Mesenchymal stem cell (in vitro differentiated cells and primary cell): ENCODE results near the gene TRAPPC10.

ENCODE experiments used
- DNase-seq: peaks from one replicate; pipeline ENCODE4 v3.0.0-alpha.2; 2013
- H2AFZ ChIP-seq: one replicate; pipeline ENCODE4 v1.6.1; 2013; ENCODE audit warnings: low read depth, mild to moderate bottlenecking, control low read depth, inconsistent platforms, low read length, moderate library complexity
- H2AK5ac ChIP-seq: 2 replicates; pipeline ENCODE4 v1.6.1; 2013; ENCODE audit warnings: low read length, moderate library complexity, mild to moderate bottlenecking, inconsistent platforms; ENCODE audit not compliant: severe bottlenecking
- H2BK120ac ChIP-seq: one replicate; pipeline ENCODE4 v1.6.1; 2013; ENCODE audit warnings: low read depth, mild to moderate bottlenecking, inconsistent platforms, low read length, moderate library complexity
- H2BK12ac ChIP-seq, 2 experiments: one replicate each; pipeline ENCODE4 v1.6.1; 2013; ENCODE audit warnings: inconsistent platforms in 2 of 2, low read length in 2 of 2, mild to moderate bottlenecking in 2 of 2, moderate library complexity in 2 of 2, control low read depth in 1 of 2
- H2BK15ac ChIP-seq: one replicate; pipeline ENCODE4 v1.6.1; 2013; ENCODE audit warnings: mild to moderate bottlenecking, low read depth, inconsistent platforms; ENCODE audit not compliant: poor library complexity, severe bottlenecking
- H2BK5ac ChIP-seq: 2 replicates; pipeline ENCODE4 v1.6.1; 2013; ENCODE audit warnings: low read depth, mild to moderate bottlenecking, low read length, control low read depth, inconsistent platforms; ENCODE audit not compliant: poor library complexity, severe bottlenecking
- H3K14ac ChIP-seq, 2 experiments: one replicate each; pipeline ENCODE4 v1.6.1; 2013; ENCODE audit warnings: inconsistent platforms in 2 of 2, low read length in 2 of 2, control low read depth in 1 of 2, mild to moderate bottlenecking in 1 of 2, moderate library complexity in 1 of 2
- H3K18ac ChIP-seq, 2 experiments: one replicate each; pipeline ENCODE4 v1.6.1; 2013; ENCODE audit warnings: inconsistent platforms in 2 of 2, low read length in 2 of 2, control low read depth in 1 of 2, low read depth in 1 of 2, mild to moderate bottlenecking in 1 of 2
- H3K23ac ChIP-seq, 2 experiments: one replicate each; pipeline ENCODE4 v1.6.1; 2013; ENCODE audit warnings: inconsistent platforms in 2 of 2, low read length in 2 of 2, mild to moderate bottlenecking in 2 of 2, moderate library complexity in 2 of 2, control low read depth in 1 of 2
- H3K27ac ChIP-seq: 2 replicates; pipeline ENCODE4 v1.5.1; 2013; ENCODE audit warnings: mild to moderate bottlenecking, moderate library complexity, low read length, control low read depth, inconsistent platforms; ENCODE audit not compliant: poor library complexity, severe bottlenecking
- H3K27me3 ChIP-seq, 2 experiments: 2 replicates each; pipeline versions ENCODE4 v1.6.1 to v1.7.0; 2013; ENCODE audit warnings: low read length in 2 of 2, mild to moderate bottlenecking in 2 of 2, moderate library complexity in 2 of 2, control low read depth in 1 of 2, inconsistent platforms in 1 of 2; ENCODE audit not compliant: control insufficient read depth in 1 of 2, insufficient read depth in 1 of 2
- H3K36me3 ChIP-seq, 2 experiments: 2 replicates each; pipeline versions ENCODE4 v1.6.1 to v1.7.0; 2013; ENCODE audit warnings: low read length in 2 of 2, control low read depth in 1 of 2, inconsistent platforms in 1 of 2, low read depth in 1 of 2, mild to moderate bottlenecking in 1 of 2; ENCODE audit not compliant: insufficient read depth in 2 of 2, control insufficient read depth in 1 of 2
- H3K4ac ChIP-seq, 2 experiments: one replicate each; pipeline ENCODE4 v1.6.1; 2013; ENCODE audit warnings: inconsistent platforms in 2 of 2, low read length in 2 of 2, mild to moderate bottlenecking in 2 of 2, moderate library complexity in 2 of 2, control low read depth in 1 of 2, low read depth in 1 of 2
- H3K4me1 ChIP-seq: 2 replicates; pipeline ENCODE4 v1.6.1; 2013; ENCODE audit warnings: low read depth, low read length, control low read depth; ENCODE audit not compliant: control insufficient read depth, insufficient read depth
- H3K4me2 ChIP-seq: 2 replicates; pipeline ENCODE4 v1.6.1; 2013; ENCODE audit warnings: low read length, mild to moderate bottlenecking, inconsistent platforms; ENCODE audit not compliant: poor library complexity, severe bottlenecking
- H3K4me3 ChIP-seq, 2 experiments: 2 replicates each; pipeline versions ENCODE4 v1.5.1 to v1.7.0; 2013; ENCODE audit warnings: low read length in 2 of 2, mild to moderate bottlenecking in 2 of 2, control low read depth in 1 of 2, low read depth in 1 of 2; ENCODE audit not compliant: insufficient read depth in 1 of 2
- H3K79me1 ChIP-seq: replicated peaks from 2 replicates; pipeline ENCODE4 v1.6.1; 2013; ENCODE audit warnings: mild to moderate bottlenecking, control low read depth, low read length, inconsistent platforms; ENCODE audit not compliant: poor library complexity, severe bottlenecking
- H3K9ac ChIP-seq: 2 replicates; pipeline ENCODE4 v1.7.0; 2013; ENCODE audit warnings: mild to moderate bottlenecking, low read length, moderate library complexity
- H3K9me3 ChIP-seq: 2 replicates; pipeline ENCODE4 v1.7.0; 2013; ENCODE audit warnings: mild to moderate bottlenecking, low read length; ENCODE audit not compliant: control insufficient read depth
- H4K8ac ChIP-seq: one replicate; pipeline ENCODE4 v1.6.1; 2013; ENCODE audit warnings: inconsistent platforms, mild to moderate bottlenecking, low read length, moderate library complexity
- H4K91ac ChIP-seq: one replicate; pipeline ENCODE4 v1.6.1; 2013; ENCODE audit warnings: mild to moderate bottlenecking, low read length, inconsistent platforms
- WGBS: methylation state at CpG from one replicate; pipeline ENCODE4 v1.1.7; 2013; ENCODE audit warnings: mixed read lengths; 5-methylcytosine and 5-hydroxymethylcytosine counted together

Gene TRAPPC10

GRCh38 chr21:44071359-44072104, 59.4 kb downstream of the TRAPPC10 start:
- no peak overlapping the region for H3K4me3 ChIP-seq
- H2BK12ac ChIP-seq, result no peak overlapping the region
- peaks cover 46 to 62% of the 10 kb centered on the region in 2 experiments for H3K36me3 ChIP-seq
- H3K18ac ChIP-seq, result no peak overlapping the region
- H3K9me3 ChIP-seq, result no peaks in the 10 kb centered on the region
- H3K9ac ChIP-seq, result no peak overlapping the region
- no peak overlapping the region for H4K8ac ChIP-seq
- DNase-seq, result no peak
- no peak overlapping the region for H2AK5ac ChIP-seq
- H3K27ac ChIP-seq, result no peak overlapping the region
- H2BK15ac ChIP-seq, result no peak overlapping the region
- no peak overlapping the region for H2AFZ ChIP-seq
- H3K4ac ChIP-seq, result no peak overlapping the region
- H3K79me1 ChIP-seq, result peaks cover 49% of the 10 kb centered on the region
- H2BK120ac ChIP-seq, result no peak overlapping the region
- no peak overlapping the region for H3K14ac ChIP-seq
- H3K23ac ChIP-seq, result no peak overlapping the region
- H3K4me2 ChIP-seq, result no peak overlapping the region
- H2BK5ac ChIP-seq, result no peak overlapping the region
- no peak overlapping the region for H4K91ac ChIP-seq
- H3K27me3 ChIP-seq, result no peaks in the 10 kb centered on the region
- 89% methylated on average over 12 of the region's 15 CpGs for WGBS
- peaks cover 3% of the 10 kb centered on the region for H3K4me1 ChIP-seq

DNA sequence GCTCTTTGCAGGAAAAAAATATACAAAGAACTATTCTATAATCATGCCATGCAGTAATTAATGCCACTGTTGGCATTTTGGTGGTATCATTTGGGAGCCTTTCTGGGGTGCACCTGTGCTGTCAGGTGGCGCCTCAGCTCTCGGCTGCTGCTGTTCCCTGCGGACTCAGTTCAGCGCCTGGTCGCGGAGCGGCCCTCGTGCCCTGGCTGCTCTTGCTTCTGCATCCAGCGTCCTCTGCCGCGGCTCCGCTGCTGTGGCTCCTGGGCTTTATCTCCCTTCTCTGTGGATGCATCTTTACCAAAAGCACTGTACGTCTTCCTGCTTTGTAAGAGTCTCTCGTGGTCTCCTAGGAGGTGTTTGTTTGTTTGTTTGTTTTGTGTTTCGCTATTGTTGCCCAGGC, 60.0 kb downstream of the TRAPPC10 start:
- H3K4me2 ChIP-seq, result no peak overlapping the region
- no peak overlapping the region for H2BK120ac ChIP-seq
- H3K4me1 ChIP-seq, result peaks cover 2% of the 10 kb centered on the region
- H3K4ac ChIP-seq, result no peak overlapping the region
- H2BK15ac ChIP-seq, result no peak overlapping the region
- H3K23ac ChIP-seq, result no peak overlapping the region
- no peak overlapping the region for H3K27ac ChIP-seq
- peaks cover 48% of the 10 kb centered on the region for H3K79me1 ChIP-seq
- H3K18ac ChIP-seq, result no peak overlapping the region
- H2AFZ ChIP-seq, result no peak overlapping the region
- H3K36me3 ChIP-seq, result peaks cover 43 to 65% of the 10 kb centered on the region in 2 experiments
- no peak overlapping the region for H2BK12ac ChIP-seq
- H3K27me3 ChIP-seq, result no peaks in the 10 kb centered on the region
- WGBS, result 98% methylated on average over 15 of the region's 15 CpGs
- no peak overlapping the region for H2AK5ac ChIP-seq
- H3K9ac ChIP-seq, result no peak overlapping the region
- no peak overlapping the region for H3K14ac ChIP-seq
- H4K91ac ChIP-seq, result no peak overlapping the region
- DNase-seq, result no peak
- H2BK5ac ChIP-seq, result no peak overlapping the region
- no peak overlapping the region for H4K8ac ChIP-seq
- H3K4me3 ChIP-seq, result no peak overlapping the region
- H3K9me3 ChIP-seq, result no peaks in the 10 kb centered on the region

DNA sequence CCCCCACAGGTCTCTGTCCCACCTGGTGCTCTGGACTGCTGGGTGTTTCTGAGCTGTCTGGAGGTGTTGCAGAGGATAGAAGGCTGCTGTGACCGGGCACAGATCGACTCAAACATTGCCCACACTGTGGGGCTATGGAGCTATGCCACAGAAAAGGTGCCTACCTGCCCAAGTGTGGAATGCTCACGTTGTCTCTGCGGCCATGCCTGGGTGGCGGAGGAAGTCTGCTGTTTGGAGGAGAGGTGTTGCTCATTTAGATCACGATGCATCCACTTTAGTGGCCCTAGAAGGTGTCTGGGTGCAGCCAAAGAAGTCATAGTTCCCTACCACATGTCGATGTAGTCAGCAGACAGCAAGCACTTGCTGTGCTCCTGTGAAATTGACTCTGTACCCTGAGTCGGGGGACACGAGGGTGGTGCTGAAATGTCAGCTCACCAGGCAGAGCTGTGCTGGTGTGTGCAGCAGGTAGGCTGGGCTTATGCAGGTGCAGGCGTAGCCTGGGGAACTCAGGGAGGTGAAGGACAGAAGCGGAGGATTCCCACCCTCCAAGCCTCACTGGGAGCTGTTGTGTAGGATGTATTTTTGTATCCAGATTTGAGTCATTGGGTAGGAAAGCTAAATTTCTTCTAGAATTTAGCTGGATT, 62.3 kb downstream of the TRAPPC10 start:
- H3K4ac ChIP-seq, result no peak overlapping the region
- H4K8ac ChIP-seq, result no peak overlapping the region
- no peaks in the 10 kb centered on the region for H3K27me3 ChIP-seq
- H3K27ac ChIP-seq, result no peak overlapping the region
- H2BK5ac ChIP-seq, result no peak overlapping the region
- no peak for DNase-seq
- no peak overlapping the region for H2BK12ac ChIP-seq
- H3K4me1 ChIP-seq, result peaks cover 1% of the 10 kb centered on the region
- H3K79me1 ChIP-seq, result peaks cover 44% of the 10 kb centered on the region
- no peaks in the 10 kb centered on the region for H3K9me3 ChIP-seq
- 97% methylated on average over 11 of the region's 11 CpGs for WGBS
- no peak overlapping the region for H3K14ac ChIP-seq
- H3K23ac ChIP-seq, result no peak overlapping the region
- no peak overlapping the region for H3K4me3 ChIP-seq
- peaks cover 50 to 81% of the 10 kb centered on the region in 2 experiments for H3K36me3 ChIP-seq
- no peak overlapping the region for H2BK120ac ChIP-seq
- H3K9ac ChIP-seq, result no peak overlapping the region
- no peak overlapping the region for H2AK5ac ChIP-seq
- no peak overlapping the region for H2BK15ac ChIP-seq
- H4K91ac ChIP-seq, result no peak overlapping the region
- H2AFZ ChIP-seq, result no peak overlapping the region
- H3K4me2 ChIP-seq, result no peak overlapping the region
- H3K18ac ChIP-seq, result no peak overlapping the region

DNA sequence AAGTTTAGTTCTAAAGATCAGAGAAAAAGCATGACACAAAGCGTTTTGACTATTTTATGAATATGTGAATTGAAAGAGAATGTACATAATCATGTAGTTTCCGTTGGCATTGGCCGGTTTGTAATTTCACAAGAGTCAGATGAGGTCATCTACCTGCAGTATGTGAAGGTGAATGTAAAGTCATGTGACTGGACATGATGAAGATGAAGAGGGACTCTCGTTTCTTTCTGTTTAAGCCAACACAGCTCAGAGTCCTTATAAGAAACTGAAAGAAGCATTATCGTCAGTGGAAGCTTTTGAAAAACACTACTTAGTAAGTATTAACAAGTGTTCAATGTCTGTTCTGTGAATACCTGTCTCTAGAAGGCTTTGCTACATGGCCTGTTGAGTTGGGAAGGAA, 64.2 kb downstream of the TRAPPC10 start:
- H3K4me2 ChIP-seq, result no peak overlapping the region
- H3K4me3 ChIP-seq, result no peak overlapping the region
- H3K4me1 ChIP-seq, result peaks cover 1% of the 10 kb centered on the region
- H4K8ac ChIP-seq, result no peak overlapping the region
- no peaks in the 10 kb centered on the region for H3K9me3 ChIP-seq
- H2BK5ac ChIP-seq, result no peak overlapping the region
- no peak overlapping the region for H2BK15ac ChIP-seq
- H3K36me3 ChIP-seq, result peaks cover 54 to 82% of the 10 kb centered on the region in 2 experiments
- no peaks in the 10 kb centered on the region for H3K27me3 ChIP-seq
- no peak overlapping the region for H2AFZ ChIP-seq
- no peak overlapping the region for H3K9ac ChIP-seq
- H4K91ac ChIP-seq, result no peak overlapping the region
- no peak overlapping the region for H3K18ac ChIP-seq
- peaks cover 42% of the 10 kb centered on the region for H3K79me1 ChIP-seq
- no peak overlapping the region for H3K27ac ChIP-seq
- no peak overlapping the region for H3K4ac ChIP-seq
- WGBS, result 99% methylated on average over 4 of the region's 5 CpGs
- H2BK12ac ChIP-seq, result no peak overlapping the region
- H2BK120ac ChIP-seq, result no peak overlapping the region
- no peak for DNase-seq
- no peak overlapping the region for H3K23ac ChIP-seq
- H2AK5ac ChIP-seq, result no peak overlapping the region
- H3K14ac ChIP-seq, result no peak overlapping the region
